Epidermal melanocyte (primary cell): ENCODE data around the gene TIMP2.
A peak's percentile ranks its signal among the peaks of the same experiment; 100 is the strongest.
"Not testable (repeated sequence)": the region's sequence is repeated elsewhere in the genome, so short reads cannot be mapped to it uniquely, and the experiment has no call there.

Experiments
- DNase-seq: peaks from one replicate; pipeline ENCODE4 v3.0.0; 2011; ENCODE audit warnings: low spot score; ENCODE audit not compliant: insufficient read length

The TIMP2 gene

DNA sequence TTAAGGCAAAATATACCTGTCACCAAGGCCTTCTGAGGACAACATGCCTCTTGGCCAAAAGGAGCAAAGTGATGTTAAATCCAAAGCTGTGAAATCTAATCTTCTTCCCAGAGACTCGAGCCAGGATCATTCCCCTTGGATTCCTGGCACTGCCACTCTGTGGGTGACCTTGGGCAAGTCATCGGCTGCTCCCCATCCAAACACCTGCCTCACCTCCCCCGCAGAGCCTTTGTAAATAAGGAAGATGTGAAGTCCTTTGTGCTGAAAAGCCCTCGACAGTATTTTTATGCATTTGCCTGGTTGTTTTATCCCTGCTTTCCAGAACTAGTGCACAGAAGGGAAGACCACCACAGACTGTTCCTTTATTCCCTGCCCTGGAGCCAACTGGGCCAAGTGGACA, 16.8 kb downstream of the TIMP2 start:
- DNase-seq, result no peak

DNA sequence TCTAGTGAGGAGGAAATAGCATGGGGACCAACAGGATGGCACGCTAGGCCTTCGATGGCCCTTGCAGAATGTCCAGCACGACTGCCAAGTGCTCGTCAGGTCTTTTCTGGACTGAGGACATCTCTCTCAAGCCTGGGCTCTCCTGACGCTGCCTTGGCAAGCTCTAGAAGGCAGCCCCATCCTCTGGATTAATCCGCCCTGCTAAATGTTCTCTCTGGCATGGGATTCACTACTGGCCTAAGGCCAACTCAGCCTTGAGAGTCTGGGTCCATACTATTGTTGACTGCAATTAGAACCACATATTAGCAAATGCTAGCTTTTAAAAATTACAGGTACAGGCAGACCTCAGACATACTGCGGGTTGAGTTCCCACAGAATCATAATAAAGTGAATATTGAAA, 19.6 kb downstream of the TIMP2 start:
- DNase-seq, result no peak

DNA sequence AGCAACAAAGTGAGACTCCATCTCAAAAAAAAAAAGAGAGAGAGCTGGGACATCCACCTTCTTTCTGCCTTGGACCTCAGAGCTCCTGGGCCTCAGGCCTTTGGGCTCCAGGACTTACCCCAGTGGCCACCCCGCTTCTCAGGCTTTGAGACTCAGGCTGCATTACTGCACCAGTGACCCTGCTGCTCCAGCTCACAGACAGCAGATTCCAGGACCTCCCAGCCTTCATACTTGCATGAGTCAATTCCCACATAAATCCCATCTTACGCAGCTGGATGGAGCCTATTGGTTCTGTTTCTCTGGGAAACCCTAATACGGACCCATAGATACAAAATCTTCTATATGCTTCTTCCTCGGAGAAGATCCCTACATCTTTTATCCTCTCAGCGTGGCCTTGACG, 20.1 kb downstream of the TIMP2 start:
- peak; percentile 5 for DNase-seq

- DNase-seq, result no peak
Observed at GRCh38 chr17:78904371-78904770, 20.8 kb downstream of the TIMP2 start.

DNA sequence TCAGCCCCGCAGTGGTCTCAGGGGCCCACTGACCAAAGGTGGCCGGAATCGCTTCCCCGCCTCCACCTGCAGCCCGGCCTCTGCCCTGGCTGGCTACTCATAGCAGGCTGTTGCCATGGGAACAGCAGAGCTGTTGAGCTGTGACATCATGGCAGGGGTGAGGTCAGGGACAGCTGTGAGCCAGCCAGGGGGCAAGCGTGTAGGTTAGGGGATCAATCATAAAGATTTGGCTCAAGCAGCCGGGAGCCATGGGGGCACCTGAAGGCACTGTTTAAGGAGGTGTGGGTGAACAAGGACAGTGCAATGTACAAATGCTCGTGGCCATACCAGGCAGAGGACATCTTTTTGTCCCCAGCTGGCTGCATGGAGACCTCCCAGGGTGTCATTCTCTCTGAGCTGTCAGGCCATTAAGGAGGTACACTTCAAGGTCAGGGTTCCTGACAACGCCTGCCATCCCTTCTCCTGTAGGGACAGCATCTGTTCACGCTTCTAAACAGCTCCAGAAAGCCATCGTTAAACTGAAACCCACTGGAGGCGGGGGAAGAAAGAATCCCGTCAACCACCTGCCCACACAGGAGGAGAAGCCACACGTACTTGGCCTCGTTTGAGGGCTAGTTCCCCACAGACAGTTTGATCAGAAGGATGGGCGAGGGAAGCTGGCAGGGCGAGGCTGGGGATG, 21.9 kb downstream of the TIMP2 start, which contains the start of gene CEP295NL:
Gene CEP295NL (minus strand): TSS at position 101 of the 679 bp plus-strand sequence. CDS start 1,373 bp downstream, outside the sequence.
- peak; percentile 15 for DNase-seq

DNA sequence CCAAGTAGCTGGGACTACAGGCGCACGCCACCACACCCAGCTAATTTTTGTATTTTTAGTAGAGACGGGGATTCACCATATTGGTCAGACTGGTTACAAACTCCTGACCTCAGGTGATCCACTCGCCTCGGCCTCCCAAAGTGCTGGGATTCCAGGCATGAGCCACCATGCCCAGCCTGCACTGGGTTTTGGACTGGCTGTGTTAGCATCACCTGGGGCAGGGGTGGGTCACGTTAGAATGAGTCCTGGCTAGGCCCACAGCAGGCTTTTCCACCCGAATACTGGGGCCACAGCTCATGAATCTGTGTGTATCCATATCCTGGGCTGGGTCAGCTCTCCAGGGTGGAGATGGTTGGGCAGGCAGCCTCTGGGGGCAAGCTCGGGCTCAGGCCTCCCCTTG, 23.0 kb downstream of the TIMP2 start:
- DNase-seq, result not testable (repeated sequence)

DNA sequence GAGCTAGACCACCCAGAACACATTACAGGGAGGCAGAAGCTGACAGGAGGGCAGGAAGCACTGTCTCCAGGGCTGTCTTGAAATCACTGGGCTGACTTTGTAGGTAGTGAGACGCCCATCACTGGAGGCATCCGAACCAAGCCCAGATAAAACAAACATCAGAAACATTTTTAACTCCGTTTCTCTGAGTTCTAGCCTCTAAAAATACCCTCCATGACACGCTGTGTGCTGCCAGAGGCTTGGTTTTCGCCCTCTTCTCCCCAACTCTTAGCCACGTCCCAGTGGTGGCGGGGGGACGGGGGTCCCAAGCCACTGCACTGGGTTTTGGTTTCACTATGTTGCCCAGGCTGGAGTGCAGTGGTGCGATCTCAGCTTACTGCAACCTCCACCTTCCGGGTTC, 23.4 kb downstream of the TIMP2 start:
- DNase-seq, result no peak

DNA sequence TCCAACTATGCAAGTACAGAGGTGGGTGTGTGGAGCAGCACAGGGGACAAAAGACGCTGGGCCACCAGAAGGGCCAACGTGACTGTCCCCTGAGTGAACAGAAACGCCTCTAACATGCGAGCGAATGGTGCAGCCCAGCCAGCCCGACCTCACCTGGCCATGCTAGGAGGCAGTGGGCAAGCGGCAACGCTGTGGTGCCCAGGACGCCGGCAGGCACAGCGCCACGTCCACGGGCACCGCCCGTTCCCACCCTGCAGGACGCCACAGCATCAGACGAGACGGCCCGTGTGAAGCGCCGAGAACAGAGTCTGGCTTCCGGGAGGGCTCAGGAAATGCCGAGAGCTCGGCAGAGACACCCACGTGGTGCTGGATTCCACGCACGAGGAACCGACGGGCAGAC, 24.4 kb downstream of the TIMP2 start:
- no peak for DNase-seq

GRCh38 chr17:78899361-78900260, 25.6 kb downstream of the TIMP2 start:
- peak; percentile 90 for DNase-seq

- no peak for DNase-seq
Observed at GRCh38 chr17:78898947-78899346, 26.2 kb downstream of the TIMP2 start.

DNA sequence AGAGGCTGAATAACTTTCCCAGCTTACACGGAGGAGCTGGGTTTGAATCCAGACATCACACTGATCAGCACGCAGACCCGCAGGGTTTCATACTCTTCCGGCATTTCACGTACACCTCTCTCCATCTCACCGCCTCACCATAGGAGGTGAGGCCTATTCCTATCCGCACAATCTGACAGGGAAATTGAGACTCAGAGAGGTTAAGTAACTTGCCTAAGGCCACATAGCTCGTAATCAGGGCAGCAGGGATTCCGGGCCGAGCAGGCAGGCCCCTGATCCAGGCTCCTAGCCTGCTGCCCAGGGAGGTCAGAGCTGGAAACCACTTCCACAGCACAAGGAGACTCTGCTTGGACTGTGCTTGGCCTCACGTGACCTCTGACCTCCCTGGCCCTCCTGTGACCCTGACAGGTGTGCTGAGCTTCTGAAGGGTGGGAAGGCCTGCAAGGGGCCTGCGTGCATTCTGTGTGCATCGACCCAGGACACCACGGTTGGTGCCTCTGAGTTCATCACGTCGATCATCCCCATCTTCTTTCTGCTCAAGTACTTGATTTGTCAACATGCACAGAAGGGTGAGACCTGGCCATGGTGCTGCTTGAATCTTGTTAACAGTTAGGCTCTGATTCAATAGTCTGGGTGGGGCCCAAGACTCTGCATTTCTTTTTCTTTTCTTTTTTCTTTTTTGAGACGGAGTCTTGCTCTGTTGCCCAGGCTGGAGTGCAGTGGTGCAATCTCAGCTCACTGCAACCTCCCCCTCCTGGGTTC, 26.9 kb downstream of the TIMP2 start:
- DNase-seq, result no peak

DNA sequence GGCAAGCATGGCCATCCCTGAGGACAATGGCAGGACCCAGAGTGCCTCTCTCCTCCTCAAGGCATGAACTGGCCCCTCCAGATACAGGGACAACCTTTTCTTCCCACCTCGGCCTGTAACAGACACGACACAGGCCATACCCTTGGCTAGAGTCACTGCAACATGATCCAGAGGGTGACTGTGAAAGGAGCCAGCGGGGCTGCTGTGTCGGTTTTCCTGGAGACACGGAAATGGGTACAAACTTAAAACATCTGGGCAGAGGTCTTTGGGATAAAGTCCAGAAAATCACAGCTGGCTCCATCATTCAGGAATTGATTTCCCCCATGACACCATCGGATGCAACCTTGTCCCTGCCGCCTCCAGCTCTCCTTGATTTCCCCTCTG, 27.5 kb downstream of the TIMP2 start:
- no peak for DNase-seq

DNA sequence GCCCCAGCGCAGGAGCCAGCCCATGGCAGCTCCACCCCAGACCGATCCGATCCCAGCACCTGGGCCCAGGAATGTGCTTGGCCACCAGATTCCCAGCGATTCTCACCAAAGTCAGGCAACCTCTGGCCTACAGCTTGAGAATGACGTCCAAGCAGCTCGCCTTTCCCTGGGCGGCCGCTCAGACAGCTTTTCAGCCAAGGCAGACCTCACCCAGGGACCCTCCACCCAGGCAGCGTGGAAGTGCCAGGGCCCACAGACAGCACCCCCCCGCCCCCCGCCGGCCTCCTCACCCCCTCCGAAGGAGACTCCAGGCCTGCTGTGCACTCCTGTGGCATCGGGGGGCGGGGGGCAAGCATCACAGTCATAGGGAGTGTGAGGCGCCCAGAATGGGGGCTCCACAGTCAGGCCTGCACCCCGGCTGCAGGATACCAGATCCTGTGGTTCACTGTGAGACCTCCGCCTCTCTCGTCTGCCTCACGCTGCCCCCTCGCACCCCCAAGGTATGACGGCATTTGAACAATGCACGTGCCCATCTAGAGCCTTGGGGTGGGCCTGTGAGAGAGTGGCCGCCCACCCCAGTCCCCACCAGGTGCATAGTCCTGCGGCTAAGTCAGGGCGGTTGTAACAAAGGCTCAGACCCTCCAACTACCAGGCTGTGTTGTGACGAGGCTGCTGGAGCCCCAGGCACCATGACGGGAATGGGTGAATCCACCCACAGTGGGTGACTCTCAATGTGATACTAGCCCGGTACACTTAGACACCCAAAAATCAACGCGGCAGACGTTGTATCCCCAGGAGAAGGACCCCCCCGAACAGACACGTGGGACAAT, 28.1 kb downstream of the TIMP2 start:
- DNase-seq, result no peak

- DNase-seq, result no peak
Observed at GRCh38 chr17:78896091-78896833, 28.9 kb downstream of the TIMP2 start.

GRCh38 chr17:78895322-78895721, 29.9 kb downstream of the TIMP2 start:
- DNase-seq, result no peak

DNA sequence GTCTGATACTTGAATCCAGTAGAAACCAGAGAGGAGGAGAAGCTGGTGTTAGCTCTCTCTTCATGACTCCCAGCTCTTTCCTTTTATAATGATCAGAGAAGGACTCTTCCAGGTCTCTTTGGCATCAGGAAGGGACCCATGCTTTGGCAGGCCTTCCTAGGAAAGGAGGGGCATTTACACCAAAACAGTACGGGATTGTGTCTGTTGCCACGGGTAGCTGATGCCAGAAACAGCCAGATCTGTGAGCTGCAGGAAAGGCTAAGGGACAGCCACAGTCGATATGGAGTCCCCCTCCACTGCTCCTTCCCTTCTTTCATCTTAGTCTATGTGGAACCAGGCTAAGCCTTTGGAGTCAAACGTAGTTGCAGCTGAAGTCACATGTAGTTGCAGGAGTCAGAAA, 31.5 kb downstream of the TIMP2 start:
- DNase-seq, result no peak

DNA sequence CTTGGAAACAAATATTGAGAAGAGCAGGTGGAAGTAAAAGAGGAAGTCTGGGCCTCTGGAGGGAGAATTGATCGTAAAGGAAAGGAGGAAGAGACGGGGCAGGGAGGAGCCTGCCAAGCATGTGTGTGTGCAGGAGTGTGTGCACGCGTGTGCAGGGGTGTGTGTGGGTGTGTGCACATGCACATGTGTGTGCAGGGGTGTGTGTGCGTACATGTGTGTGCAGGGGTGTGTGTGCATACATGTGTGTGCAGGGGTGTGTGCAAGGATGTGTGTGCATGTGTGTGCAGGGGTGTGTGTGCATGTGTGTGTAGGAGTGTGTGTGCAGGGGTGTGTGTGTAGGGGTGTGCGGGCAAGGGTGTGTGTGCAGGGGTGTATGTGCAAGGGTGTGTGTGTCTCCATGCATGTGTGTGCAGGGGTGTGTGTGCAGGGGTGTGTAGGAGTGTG, 32.2 kb downstream of the TIMP2 start:
- no peak for DNase-seq

- DNase-seq, result no peak
Observed at GRCh38 chr17:78892520-78892919, 32.7 kb downstream of the TIMP2 start.

DNA sequence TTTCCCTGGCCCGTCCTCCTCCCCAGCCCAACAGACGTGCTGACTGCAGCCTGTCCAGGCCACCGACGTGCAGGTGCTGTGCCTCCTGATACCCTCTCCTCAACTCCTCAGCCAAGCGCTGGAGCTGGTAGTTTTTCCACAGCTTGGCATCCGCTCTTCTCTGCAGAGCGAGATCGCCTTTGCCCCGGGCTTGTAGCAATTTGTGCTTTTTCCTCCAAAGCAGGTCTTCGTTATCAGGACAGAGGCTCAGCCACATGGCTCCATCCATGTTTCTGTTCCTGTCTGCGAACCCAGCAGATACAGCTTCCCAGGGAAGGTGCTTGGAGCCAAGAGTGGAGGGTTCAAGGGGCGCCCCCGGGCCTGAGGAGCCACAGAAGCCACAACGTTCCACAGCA, 33.1 kb downstream of the TIMP2 start:
- DNase-seq, result no peak

DNA sequence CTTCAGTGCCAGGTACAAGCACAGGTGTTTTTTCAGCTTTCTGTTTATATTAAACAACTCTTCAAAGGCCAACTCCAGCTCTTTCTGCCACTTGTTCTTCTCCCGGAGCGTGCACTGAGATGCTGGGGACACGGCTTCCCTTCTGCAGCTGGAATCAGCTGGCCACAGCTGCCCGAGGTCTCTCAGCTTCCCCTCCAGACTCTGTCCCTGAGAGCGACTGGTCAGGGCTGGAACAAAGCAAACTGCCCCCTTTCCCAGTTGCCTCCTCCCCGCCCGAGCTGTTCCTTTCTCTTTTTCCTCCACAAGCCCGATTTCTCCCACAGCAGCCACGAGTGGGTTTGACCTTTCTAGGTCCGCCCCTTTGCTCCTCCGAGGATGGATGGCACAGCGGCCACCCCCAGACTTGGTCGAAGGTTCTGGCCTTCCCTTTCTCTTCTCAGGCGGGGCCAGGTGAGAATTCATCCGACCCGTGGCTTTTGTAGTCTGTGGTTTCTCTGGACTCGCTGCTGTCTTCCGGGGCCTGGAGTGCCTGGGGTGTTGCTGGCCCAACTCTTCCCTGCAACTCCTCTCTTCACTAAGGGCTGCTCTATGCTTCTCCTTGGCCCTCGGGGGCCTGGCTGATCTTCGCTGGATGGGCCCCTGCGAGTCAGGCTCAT, 33.7 kb downstream of the TIMP2 start:
- no peak for DNase-seq
